Measurements from ENCODE around the gene ADAMTS8.

The ADAMTS8 gene, protein sequence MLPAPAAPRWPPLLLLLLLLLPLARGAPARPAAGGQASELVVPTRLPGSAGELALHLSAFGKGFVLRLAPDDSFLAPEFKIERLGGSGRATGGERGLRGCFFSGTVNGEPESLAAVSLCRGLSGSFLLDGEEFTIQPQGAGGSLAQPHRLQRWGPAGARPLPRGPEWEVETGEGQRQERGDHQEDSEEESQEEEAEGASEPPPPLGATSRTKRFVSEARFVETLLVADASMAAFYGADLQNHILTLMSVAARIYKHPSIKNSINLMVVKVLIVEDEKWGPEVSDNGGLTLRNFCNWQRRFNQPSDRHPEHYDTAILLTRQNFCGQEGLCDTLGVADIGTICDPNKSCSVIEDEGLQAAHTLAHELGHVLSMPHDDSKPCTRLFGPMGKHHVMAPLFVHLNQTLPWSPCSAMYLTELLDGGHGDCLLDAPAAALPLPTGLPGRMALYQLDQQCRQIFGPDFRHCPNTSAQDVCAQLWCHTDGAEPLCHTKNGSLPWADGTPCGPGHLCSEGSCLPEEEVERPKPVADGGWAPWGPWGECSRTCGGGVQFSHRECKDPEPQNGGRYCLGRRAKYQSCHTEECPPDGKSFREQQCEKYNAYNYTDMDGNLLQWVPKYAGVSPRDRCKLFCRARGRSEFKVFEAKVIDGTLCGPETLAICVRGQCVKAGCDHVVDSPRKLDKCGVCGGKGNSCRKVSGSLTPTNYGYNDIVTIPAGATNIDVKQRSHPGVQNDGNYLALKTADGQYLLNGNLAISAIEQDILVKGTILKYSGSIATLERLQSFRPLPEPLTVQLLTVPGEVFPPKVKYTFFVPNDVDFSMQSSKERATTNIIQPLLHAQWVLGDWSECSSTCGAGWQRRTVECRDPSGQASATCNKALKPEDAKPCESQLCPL

DNA sequence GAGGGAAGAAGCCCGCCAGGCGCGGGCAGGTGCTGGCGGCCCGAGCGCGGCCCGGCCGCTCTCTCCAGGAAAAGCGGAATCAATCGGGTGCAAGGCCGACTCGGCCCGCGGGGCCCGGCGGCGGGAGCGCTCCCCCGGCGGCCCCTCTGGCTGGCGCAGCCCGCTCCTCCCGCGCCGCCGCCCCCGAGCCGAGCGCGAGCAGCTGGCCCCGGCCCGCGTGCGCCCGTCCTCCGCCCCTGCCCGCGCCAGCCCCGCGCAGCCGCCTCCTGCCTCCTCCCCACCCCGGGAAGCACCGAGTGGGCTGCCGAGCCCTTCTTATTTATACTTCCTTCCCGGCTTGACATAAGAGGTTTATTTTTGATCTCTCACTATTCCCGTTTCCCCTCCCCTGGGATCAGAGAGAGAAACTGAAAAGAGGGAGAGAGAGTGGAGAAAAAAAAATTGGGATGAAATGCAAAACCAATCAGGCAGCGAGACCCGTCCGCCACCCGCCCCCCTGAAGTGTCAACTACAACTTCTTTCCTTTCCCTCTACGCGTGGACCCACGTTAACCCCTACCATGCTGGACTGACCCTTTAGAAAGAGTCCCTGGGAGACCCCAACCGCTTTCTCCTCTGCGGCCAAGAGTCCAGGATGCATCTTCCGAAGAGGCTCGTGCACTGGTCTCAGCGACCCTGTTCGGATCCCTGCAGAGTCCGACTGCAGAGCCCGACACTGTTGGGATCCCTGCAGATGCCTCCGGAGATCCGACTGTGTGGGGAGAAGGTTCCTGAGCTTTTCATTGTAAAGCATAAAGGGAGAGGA is at the start of gene ADAMTS8:
TSS of gene ADAMTS8 (minus strand) at position 294 of the 804 bp plus-strand sequence. CDS start 323 bp downstream, outside the sequence.
- in situ Hi-C loops (cut with MboI; ENCODE audit: low sequenced_read_pairs): loop anchor here (25.0 kb wide), 1 partner anchor 434 kb away; no protein-coding TSS in a partner anchor

DNA sequence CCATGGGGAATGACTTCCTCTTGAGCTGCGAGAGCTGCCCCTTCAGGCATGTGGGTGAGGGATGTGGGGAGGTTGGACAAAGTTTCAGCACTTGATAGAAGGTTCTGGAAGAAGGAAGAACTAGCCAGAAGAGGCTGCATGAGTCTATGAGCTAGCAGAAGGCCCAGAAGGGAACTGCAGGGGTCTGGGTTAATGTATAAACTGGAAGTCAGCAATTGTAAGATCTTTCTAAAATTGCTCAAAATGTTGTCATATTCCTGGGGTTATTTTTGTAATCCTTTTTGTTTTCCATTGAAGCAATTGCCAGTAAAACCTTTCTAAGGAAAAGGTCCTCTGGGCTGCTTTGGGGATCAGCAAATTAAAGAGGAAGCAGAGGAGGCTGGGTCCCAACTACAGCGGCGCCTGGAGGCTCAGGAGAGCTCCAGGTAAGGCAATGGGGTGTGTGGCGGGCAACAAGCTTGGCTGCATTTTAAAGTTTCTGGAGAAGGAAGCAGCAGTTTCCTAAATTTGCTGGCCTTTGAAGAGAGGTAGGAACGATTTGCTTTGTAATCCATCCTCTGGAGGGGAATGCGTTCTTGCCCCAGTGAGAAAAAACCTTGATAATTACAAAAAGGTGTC is 49.3 kb upstream of the ADAMTS8 start:
- in situ Hi-C loops (cut with MboI; ENCODE audit: low sequenced_read_pairs): no loop called here

DNA sequence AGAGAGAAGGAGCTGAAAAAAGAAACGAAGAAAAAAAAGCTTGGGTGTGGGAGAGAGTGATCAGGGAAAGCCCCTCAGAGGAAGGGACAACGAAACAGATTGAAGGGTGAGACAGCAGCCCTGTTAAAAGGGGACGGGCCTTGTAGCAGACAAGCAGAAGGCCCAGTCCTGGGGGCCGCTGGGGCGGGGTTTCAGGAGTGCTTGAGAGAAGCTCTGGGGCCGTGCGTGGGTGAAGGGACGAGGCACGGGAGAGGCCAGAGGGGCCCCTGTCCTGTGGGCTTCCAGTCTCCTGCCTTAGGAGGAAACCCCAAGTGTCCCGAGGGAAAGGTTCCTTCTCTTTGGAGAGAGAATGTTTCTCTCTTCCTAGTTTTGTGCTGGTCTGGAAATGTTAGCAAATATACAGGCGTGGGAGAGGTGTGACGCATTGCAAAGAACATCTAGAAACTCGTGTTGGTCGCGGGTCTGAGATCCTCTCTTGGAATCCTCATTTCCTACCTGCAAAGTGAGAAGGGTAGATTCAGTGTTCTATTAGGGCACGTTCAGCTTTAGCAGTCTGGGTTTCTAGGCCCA is 48.6 kb upstream of the ADAMTS8 start:
- in situ Hi-C loops (cut with MboI; ENCODE audit: low sequenced_read_pairs): no loop called here

DNA sequence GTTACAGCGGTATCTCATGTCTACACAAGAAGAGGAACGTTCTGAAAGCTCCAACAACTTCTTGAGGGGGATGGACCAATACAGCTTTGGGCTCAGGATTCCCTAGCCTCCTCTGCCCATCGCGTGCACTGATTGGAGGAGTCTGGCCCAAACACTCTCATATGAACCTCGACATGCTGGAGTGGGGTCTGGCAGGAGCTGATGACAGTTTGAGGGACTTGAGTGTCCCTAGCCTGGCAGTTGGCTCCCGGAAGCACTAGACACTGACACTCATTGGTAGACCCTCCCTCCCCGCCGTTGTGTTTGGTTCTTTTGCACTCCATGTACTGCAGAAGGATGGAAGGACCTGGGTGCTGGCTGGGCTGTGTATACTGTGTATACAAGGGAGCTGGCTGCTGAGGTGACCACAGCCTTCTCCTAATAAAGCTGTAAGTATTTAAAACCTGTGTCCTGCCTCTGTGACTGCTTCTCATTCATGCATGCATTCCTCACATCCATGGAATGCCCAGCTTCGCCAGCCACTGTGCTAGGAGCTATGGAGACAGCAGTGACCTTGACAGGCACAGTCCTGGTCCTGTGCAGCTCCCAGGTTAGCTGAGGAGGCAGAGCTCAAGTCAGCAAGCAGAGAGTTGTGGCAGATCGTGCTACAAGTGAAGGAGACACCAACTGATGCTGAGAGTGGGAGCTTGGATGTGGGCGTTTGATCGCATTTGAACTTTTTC is 48.0 kb upstream of the ADAMTS8 start:
- in situ Hi-C loops (cut with MboI; ENCODE audit: low sequenced_read_pairs): no loop called here

DNA sequence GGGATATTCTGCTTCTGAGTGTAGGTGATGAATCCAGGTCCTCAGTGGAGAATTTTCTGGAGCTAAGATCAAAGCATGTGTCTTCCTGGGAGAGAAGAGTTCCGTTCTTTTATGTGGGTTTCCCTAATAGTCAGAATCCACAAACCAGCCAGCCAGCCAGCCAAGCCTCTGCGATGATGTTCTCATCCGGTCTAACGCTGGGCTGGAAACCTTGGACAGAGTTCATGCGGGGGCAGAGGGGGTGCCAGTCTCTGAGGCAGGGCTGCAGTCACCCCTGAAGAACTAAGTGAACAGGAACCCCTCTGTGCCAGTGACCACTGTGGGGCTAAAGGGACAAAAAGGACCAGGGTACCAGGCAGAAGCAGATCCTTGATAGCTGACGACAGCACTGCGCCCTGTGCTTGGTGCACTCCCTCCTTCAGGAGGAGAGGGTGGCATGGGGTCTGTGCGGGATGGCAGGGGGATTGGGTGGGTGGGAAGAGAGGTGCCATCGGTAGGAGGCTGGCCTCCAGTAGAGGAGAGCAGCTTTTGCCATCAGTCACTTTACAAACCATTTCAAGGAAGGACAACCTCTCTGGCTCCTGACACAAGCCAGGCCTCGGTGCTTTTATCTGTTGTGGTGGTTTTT is 47.1 kb upstream of the ADAMTS8 start:
- in situ Hi-C loops (cut with MboI; ENCODE audit: low sequenced_read_pairs): no loop called here

DNA sequence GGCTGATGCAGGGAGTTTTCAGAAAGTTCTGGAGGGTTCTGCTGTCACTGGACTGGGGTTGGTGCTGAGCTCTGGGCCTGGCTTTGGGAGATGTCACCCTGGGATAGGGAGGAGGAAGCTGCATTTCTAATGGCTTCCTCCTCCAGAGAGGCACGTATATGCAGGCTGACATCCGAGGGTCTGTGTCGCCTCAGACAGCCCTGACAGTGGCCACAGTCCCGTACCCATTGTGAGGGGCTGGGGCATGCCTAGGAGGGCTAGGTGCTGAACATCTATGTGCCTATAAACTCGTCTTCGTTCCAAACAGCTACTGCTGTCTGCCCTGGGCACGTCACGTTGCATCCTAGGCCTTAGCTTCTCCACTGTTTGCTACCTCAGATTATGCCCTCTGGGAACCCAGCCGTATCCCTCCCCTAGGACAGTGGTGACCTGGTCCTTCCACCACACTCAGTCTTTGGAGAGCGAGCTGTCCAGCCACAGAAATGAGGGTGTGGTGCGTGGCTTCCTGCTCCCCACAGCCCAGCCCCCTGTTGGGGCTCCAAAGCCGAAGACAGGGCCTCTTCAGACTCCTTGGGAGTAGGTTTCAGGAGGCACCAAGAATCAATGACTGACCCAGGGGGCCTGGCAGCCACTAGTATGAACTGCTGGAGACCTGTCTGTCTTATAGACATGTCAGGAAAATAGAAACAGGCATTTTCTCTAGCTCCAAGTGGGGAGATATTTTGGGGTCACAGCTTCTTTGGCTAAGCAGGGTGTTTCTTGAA is 46.4 kb upstream of the ADAMTS8 start:
- in situ Hi-C loops (cut with MboI; ENCODE audit: low sequenced_read_pairs): no loop called here

DNA sequence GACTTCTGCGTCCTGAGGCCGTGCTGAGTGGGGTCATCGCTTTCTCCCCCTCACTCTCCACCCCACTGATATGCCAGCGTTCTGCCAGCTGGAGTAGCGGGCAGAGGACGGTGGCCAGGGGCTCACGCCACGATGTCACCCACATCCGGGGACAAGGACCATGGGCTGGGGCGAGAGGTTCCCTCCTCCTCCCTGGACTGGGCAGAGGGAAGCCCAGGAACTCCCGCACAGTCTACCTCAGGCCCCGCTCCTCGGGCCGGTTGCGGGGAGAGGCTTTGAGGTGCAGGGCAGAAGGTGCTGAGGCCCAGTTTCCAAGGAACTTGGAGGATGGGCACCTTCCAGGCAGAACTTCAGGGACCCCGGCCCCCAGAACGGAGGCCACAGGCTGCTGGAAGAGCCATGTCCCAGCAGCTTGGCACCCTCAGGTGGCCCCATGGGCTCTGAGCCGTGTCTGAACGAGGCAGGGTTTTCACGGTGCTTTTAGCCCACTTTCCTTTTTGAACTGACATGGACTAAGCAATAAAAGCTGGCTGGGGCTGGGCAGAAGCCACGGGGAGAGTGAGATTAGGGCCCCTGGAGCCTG is 45.5 kb upstream of the ADAMTS8 start:
- in situ Hi-C loops (cut with MboI; ENCODE audit: low sequenced_read_pairs): no loop called here

DNA sequence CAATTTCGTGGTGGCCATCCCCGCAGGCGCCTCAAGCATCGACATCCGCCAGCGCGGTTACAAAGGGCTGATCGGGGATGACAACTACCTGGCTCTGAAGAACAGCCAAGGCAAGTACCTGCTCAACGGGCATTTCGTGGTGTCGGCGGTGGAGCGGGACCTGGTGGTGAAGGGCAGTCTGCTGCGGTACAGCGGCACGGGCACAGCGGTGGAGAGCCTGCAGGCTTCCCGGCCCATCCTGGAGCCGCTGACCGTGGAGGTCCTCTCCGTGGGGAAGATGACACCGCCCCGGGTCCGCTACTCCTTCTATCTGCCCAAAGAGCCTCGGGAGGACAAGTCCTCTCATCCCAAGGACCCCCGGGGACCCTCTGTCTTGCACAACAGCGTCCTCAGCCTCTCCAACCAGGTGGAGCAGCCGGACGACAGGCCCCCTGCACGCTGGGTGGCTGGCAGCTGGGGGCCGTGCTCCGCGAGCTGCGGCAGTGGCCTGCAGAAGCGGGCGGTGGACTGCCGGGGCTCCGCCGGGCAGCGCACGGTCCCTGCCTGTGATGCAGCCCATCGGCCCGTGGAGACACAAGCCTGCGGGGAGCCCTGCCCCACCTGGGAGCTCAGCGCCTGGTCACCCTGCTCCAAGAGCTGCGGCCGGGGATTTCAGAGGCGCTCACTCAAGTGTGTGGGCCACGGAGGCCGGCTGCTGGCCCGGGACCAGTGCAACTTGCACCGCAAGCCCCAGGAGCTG is 44.8 kb upstream of the ADAMTS8 start:
- in situ Hi-C loops (cut with MboI; ENCODE audit: low sequenced_read_pairs): no loop called here

DNA sequence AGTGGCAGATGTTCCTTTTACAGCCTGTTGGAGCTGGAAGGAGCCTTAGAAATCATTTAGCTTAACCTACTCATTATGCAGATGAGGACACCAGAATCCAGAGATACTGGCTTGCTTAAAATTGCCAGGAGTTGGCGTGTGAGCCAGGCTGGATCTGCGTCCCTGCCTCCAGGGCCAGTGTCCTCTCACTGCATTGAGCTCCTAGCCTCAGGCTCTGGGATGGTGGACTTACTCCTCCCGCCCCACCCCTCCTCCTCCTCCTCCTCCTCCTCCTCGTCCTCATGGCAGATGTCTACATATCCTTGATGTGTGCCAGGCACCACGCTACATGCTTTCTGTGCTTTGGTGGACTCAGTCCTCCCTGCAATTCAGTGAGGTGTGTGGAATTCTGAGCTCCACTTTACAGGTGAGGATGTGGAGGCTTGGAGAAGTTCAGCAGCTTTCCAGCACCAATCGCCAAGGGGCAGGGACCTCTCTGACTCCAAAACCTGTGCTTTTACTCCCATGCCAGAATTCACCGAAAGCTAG is 44.1 kb upstream of the ADAMTS8 start:
- in situ Hi-C loops (cut with MboI; ENCODE audit: low sequenced_read_pairs): no loop called here

DNA sequence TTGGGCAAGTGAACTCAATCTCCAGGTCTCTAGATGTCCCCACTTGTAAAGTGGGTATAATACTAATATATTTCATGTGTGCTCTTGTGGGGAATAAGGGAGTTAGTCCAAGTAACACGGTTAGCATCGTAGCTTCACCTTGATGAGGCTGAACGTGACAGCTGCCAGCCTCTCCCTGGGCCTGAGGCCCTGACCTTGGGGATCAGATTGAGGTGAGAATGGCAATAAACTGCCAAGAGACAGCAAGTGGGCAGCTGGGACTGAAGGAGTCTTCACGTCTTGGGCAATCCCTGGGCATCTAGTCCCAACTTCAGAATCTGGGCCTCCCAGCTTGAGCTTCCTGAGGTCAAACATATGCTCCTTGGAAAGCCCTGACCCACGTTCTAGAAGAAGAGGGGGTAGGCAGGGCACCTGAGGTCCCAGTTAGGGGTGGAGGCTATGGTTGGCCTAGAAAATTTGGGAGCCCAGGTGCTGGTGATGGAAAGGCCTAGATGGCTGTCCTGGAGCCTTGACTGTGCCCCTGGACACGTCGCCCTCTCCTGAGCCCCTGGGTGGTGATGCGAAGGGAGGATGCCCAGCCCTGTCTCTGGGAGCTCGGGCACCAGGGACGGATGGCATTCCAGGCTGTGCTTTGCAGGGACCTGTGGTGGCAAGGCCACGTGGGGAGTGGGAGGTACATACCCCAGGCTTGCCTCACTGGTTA is 43.5 kb upstream of the ADAMTS8 start:
- in situ Hi-C loops (cut with MboI; ENCODE audit: low sequenced_read_pairs): no loop called here

DNA sequence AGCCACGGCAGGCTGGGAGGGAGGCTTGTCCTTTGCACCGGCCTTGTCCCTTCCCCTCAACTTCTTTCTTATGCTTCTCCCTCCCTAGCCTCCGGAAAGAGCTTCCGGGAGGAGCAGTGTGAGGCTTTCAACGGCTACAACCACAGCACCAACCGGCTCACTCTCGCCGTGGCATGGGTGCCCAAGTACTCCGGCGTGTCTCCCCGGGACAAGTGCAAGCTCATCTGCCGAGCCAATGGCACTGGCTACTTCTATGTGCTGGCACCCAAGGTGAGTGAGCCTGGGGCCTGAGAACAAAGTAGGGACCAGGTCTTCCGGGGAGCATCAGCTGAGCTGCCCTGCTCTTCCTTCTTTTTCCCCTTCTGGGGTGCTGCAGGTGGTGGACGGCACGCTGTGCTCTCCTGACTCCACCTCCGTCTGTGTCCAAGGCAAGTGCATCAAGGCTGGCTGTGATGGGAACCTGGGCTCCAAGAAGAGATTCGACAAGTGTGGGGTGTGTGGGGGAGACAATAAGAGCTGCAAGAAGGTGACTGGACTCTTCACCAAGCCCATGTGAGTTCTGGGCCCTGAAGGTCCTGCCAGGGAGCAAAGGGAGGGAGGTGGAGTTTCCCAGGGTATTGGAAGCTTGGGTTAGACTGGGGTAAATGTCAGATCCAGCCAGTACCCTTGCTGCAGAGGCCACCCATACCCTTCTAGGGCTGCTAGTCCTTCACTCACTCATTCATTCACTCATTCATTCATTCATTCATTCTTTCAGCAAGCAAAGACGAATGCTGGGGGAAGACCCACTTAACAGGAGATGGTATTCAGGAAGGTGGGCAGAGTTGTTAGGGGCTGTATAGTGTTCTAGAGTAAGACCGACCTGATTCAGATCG is 42.7 kb upstream of the ADAMTS8 start:
- in situ Hi-C loops (cut with MboI; ENCODE audit: low sequenced_read_pairs): no loop called here

DNA sequence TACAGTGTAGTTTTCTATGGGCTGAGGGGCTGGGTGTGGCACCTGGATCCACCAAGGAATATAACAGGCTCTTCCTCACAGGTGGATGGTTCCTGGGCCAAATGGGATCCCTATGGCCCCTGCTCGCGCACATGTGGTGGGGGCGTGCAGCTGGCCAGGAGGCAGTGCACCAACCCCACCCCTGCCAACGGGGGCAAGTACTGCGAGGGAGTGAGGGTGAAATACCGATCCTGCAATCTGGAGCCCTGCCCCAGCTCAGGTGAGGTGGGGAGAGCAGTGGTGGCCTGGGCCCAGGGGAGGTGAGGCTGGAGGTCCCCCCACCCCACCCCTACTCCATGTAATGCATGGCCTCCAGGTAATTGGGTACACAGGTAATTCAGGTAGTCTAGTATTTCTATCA is 40.8 kb upstream of the ADAMTS8 start:
- in situ Hi-C loops (cut with MboI; ENCODE audit: low sequenced_read_pairs): no loop called here

DNA sequence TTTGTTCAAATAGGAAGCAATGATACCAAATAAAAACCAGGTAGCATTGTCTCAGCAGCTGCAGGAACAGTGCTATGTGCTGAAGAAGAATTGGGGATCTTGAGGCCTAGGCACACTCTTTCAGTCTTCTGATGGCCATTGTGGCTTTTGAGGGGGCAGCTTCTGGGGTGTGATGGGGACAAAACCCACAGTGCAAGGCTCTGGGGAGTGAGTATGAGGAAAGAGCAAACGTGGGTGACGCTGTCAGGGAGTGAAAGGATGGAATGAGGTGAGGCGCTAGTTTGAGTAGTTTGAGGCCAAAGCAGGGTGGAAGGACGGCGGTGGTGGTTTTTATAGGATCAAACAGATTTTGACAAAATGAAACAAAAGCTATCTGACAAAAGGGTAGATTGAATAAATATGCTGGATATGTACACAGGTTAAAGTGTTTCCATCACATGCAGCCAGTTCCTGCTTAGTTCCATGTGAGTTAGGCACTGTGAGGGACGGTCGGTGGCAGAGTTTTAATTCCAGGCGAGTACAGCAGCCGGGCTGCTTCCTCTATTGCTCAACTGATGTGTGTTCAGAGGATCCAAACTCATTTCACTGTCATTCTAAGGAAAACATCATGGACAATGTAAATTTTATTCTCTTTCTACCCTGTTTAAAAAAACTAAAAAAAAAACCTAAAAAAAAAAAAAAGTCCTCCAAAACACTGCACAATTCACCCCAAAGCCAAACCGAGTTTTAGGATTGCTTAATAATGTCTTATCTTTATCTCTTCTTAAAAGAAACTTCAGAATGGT is 38.9 kb upstream of the ADAMTS8 start:
- in situ Hi-C loops (cut with MboI; ENCODE audit: low sequenced_read_pairs): no loop called here

DNA sequence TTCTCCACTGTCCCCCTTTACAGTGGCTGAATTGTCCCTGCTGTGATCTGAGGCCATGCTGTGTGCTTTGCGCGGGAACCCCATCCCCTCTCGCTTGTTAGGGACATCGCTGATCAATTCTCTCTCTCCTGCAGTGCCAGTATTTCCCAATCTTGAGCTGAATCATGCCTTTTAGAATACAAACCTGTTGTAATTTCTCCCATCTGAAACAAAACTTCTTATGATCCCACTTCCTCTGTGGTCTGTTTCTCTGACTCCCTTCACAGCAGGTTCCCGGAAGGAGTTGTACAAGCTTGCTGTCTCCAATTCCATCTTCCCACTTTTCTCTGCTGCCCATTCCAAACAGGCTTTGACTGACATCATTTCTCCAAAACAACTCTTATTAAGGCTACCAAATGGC is 36.9 kb upstream of the ADAMTS8 start:
- in situ Hi-C loops (cut with MboI; ENCODE audit: low sequenced_read_pairs): no loop called here

DNA sequence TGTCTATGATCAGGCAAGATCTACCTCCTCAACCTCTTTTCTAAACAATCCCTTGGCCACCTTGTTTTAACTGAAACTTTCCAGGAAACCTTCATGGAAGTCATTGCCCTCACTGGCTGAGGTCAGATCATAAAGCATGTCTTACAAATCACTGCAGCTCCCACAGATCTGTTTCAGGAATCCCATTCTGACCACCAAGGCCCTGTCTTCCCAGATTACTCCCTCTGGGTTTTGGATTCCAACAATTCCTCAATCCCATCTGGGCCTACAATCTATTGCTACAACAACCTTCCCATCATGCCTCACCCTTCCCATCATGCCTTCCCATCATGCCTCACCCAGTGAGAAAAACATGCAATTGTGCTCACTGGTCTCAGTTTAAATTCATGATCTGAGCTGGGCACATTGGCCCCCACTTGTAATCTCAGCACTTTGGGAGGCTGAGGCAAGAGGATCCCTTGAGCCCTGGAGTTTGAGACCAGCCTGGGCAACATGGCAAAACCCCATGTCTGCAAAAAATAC is 35.9 kb upstream of the ADAMTS8 start:
- in situ Hi-C loops (cut with MboI; ENCODE audit: low sequenced_read_pairs): no loop called here

Data from HL-60/S4 treated with phorbol 12-myristate 13-acetate at 8.2 ng/mL for 4 days and 3 days (cell line).